GM21528 (cell line): Measurements from ENCODE around the gene CCDC97.
"Not testable (repeated sequence)": the region's sequence is repeated elsewhere in the genome, so short reads cannot be mapped to it uniquely, and the experiment has no call there.

ENCODE experiments used
- ATAC-seq: cut with Tn5 transposase; IDR thresholded peaks from one replicate; pipeline ENCODE4 v1.9.1; 2021; ENCODE audit warnings: mild to moderate bottlenecking, moderate library complexity; ENCODE audit not compliant: unreplicated experiment, low FRiP score

CCDC97 gene

DNA sequence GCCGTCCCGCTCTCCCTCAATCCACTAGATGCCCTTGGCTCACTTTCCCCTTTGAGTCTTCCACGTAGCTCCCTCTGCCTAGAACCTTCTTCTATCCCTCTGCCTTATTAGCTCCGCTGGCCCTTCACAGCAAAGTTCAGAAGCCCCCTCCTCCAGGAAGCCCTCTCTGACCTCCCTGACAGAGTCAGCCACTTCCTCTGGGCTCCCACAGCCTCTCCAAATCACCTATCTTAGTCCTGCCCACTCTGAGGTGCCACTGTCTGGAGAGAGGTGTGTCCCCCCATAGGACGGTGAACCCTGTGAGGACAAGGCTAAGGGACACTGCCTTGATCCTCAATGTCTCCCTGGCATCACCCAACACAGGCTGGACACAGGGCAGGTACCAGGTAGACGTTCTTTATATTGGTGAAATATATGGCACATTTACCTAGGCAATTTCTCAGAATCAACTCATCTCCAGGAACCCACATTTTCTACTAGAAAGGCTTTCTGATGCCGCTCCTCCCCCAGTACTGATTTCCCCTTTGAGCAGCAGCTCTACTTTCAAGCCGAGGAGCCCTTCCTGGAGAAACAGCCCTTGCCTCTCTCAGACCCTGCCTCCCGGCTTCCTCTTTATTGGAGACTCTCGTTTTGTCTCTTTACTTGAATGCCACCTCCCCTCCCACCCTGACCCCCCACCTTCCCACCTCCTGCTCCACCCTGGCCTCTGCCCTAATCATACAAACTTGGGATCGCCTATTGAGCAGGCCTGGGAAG lies 47.2 kb downstream of the CCDC97 start:
- no peak for ATAC-seq

DNA sequence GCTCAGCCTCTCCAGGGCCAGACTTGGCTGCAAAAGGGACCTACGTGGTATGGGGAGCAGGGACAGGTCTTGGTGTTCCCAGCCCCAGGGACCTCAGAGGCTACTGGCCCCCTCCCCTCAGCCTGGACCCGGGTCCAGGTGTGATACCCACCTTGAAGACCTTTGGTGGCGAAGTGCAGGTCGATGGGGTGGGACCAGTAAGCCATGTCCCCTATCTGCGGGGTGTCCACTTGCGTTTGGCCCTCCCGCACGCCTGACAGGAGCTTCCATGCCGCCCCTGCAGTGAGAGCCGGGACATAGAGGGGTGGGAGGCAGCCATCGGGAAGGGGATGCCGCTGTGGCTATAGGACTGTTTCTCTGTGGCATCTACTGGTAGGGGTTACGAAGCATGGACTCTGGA lies 47.8 kb downstream of the CCDC97 start:
- ATAC-seq = no peak

DNA sequence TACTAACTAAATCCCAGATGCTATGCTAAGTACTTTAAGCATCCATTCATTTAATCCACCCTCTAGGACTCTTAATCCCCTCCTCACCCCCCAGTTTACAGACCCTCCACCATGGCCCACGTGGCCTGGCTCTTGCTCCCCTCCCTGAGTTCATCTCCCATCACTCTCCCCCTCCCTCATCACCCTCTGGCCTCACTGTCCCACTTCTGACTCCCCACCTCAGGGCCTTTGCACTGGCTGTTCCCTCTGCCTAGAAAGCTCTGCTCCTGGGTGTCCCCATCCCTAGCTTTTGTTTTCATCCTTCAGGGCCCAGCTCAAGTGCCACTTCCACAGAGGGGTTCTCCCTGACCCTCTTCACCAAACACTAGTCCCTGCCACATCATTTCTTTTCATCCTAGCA lies 49.8 kb downstream of the CCDC97 start:
- no peak for ATAC-seq

DNA sequence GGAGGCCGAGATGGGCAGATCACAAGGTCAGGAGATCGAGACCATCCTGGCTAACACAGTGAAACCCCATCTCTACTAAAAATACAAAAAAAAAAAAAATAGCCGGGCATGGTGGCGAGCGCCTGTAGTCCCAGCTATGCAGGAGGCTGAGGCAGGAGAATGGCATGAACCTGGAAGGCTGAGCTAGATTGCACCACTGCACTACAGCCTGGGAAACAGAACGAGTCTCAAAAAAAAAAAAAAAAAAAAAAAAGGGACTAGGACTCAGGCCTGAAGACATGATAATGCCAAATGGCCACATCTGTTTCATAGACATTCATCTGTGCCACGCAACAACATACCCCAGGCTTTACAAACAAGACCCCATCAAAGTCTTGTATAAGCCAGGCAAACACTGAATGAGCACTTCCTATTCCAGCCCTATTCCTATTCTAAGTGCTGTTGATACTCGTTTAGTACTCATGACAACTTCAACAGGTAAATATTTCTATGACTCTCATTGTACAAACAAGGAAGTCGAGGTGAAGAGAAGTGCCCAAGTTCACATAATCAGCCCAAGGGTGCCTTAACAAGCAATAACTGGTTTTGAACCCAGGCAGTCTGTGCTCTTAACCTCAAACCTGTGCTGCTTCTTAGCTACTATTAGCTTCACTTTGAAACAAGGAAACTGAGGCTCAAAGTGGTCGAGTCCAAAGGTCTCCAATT lies 52.3 kb downstream of the CCDC97 start:
- no peak for ATAC-seq

DNA sequence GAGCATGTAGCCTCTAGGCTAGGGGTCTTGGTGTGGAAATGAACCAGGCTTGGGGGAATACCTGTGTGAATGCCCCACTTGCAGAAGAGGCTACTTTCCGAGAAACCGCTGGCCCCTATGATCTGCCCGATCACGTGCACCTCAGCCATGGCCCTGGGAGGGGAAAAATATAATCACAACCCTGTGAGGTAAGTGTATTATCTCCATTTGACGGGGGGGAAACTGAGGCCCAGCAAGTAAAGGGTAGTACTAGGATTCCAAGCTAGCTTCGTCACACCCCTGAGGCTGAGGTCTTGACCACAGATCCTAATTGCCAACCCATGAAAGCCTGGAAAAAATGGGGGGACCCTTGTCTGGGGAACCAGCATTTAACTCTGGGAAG lies 53.4 kb downstream of the CCDC97 start:
- ATAC-seq = no peak

DNA sequence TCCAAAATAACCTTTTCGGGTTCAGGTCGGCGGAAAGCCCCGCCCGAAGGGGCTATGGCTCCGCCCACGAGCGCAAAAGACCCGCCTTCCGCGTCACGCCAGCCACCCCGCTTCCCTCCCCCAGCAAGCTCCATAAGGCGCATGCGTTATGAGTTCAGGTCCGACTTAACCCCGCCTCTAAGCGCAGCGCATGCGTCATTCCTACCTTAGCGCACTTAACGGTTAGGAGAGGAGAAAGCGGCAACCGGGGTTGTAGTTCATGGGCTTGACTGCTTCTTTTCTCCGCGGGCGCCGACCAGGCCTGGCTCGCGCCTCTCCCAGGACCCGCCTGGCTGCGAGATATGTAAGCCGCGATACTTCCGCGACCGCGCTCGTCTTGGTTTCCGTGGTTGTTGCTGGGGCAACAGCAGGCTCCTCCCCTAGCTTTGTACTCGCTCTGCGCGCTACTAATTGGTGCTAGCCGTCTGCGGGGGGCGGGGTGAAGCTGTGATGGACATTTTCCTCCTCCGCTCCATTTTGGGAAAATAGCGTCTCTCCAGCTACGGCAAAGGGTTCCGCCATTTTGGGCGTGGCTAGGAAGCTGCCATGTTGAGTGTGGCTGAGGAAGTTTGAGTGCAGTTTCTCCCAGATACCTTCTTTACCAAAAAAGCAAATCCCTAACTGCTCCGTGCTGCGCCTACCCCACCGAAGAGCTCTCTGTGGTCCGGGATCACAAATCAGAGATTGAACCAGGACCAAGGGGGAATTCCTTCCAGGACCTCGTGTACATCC lies 54.0 kb downstream of the CCDC97 start, which contains the start of gene B9D2:
TSS of gene B9D2 (minus strand) at position 397 of the 771 bp plus-strand sequence. CDS start 630 bp downstream, outside the sequence.
- ATAC-seq = peak; percentile 82

DNA sequence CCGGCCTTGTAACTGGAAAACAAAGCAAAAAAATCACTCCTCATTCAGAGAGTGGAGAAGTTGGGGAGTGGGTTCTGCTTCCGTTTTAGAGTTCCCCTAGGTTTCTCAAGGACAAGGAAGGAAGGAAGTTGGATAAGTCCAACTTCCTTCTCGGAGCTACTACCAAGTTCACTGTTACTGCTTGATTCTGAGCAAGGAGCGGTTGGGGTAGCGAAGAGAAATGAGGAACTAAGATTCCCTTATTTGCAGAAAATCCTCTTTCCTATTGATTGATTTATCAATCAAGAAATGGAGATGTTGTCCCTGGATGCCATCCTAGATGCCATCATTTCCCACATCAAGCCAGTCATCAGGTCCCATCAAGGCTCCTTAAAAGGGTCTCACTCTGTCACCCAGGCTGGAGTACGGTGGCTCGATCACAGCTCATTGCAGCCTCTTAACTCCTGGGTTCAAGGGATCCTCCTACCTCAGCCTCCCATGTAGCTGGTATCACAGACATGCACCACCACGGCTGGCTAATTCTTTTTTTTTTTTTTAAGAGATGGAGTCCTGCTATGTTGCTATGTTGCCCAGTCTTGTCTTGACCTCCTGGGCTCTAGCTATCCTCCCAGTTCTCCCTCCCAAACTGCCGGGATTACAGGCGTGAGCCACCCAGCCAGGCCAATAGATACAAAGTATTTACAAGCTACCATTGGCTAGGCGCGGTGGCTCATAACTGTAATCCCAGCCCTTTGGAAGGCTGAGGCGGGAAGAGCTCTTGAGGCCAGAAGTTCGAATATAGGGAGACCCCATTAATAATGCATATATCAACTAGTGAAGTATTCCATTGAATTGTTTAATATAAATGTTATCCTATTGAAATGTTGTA lies 54.8 kb downstream of the CCDC97 start:
- ATAC-seq = no peak

DNA sequence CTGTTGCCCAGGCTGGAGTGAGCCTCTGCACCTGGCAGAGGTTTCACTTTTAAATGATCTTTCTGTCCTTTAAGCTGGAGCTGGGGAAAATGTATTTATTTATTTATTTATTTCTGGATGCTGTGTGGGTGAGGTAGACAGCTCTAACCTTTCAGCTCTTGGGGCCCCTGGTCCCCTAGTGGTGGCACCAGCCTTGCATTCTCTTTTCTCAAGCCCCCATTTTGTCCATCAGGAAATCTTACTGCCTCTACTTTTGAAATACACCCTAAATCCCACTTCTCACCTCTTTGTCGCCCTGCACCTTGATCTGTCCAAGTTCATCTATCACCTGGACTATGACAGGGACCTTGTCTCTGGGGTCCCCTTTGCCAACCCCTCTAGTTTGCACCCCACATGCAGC lies 56.1 kb downstream of the CCDC97 start:
- ATAC-seq = no peak

DNA sequence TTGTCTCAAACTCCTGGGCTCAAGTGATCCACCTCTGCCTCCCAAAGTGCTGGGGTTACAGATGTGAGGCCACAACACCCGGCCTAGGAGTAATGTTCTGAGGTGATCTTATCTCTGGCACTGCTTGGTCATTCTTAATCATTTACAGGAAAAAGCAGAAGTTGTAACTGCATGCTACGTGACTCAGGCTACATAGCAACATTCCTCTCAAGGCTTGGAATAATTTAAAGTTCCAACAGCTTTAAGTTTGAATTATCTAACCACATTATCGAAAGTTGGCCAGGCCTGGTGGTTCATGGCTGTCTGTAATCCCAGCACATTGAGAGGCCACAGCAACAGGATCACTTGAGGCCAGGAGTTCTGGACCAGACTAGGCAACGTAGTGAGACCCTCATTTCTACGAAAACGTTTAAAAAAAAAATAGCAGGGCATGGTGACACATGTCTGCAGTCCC lies 57.9 kb downstream of the CCDC97 start:
- ATAC-seq = no peak

DNA sequence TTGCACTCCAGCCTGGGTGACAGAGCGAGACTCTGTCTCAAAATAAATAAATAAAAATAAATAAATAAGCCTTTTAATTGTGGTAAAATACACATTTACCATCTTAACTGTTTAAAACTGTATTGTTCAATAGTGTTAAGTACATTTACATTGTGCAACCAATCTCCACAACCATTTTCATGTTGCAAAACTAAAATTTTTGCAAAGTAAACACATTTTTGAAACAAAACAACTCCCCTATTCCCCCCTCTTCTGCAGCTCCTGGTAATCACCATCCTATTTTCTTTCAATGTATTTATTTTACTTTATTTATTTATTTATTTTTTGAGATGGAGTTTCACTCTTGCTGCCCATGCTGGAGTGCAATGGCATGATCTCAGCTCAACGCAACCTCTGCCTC lies 59.8 kb downstream of the CCDC97 start:
- no peak for ATAC-seq

DNA sequence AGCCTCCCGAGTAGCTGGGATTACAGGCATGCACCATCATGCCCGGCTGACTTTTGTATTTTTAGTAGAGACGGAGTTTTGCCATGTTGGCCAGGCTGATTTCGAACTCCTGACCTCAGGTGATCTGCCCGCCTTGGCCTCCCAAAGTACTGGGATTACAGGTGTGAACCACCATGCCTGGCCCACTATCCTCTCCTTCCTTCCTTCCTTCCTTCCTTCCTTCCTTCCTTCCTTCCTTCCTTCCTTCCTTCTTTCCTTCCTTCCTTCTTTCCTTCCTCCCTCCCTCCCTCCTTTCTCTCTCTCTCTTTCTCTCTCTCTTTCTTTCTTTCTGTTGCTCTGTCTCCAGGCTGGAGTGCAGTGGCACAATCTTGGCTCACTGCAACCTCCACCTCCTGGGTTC lies 61.1 kb downstream of the CCDC97 start:
- ATAC-seq = not testable (repeated sequence)

DNA sequence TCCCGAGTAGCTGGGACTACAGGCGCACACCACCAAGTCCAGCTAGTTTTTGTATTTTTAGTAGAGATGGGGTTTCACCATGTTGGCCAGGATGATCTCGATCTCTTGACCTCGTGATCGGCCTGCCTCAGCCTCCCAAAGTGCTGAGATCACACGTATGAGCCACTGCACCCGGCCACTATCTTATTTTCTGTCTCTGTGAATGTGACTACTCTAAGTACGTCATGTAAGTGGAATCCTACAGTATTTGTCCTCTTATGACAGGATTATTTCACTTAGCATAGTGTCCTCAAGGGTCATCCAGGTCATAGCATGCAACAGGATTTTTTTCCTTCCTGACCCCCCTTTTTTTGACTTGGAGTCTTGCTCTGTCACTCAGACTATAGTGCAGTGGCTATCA lies 61.6 kb downstream of the CCDC97 start:
- ATAC-seq = no peak

DNA sequence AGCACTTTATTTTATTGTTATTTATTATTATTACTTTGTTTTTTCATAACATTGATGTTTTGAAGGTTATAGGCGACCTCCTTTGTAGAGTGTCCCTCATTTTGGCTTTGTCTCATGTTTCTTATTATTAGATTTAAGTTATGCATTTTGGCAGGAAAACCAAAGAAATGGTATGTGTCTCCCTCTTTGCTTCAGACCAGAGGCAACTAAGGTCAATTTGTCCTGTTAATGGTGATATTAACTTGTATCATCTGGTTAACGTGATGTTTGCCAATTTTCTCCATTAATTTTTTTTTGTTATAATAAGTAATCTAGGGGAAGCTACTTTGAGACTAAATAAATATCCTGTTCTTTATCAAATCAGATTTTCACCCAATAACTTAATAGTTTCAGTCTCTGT lies 62.5 kb downstream of the CCDC97 start:
- ATAC-seq = no peak

DNA sequence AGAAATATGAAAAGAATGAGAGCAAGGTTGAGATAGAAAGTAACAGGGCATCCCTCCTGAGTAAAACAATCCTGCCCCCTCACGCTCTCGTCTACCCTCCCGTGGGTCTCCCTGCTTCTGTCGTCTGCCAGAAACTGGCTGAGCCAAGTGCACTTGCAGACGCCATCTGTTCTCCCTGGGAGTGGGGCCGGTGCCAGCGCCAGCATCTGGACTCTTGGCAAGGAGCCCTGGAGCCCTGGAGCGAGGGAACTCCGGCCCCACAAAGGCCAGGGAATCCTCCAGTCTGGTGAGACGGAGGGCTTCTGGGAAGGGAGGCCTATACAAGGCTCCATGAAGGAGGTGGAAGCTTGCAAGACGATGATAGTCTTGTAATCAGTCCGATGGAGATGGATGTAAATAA lies 64.0 kb downstream of the CCDC97 start:
- no peak for ATAC-seq
